ENCODE measurements around the gene CIAO1. TPM values are rescaled to one million over a fixed set of nuclear protein-coding genes. Genes with fewer than 3 reads are reported as not detected.

CIAO1 gene
- total and polyA plus RNA-seq, 2 of the 13 experiments (the other 11 are each of a cell fraction or from before 2014, with no cell fraction given): 99.3 to 120 TPM

- peak; percentile 97 for TF ChIP-seq ZBTB2 (CRISPR knock-in tag; IDR thresholded peaks at IDR 0.05; ENCODE audit: low read depth)
- peak; percentile 94 for TF ChIP-seq POGK (CRISPR knock-in tag; conservative IDR thresholded peaks at IDR 0.05)
- peak; percentile 67; the same call in 1 of the 2 replicates for TF ChIP-seq BRD4 (CRISPR knock-in tag; IDR thresholded peaks at IDR 0.05)
- peak; percentile 76 for TF ChIP-seq PAXIP1 (CRISPR knock-in tag; conservative IDR thresholded peaks at IDR 0.05)
- TF ChIP-seq KDM3A (CRISPR knock-in tag; IDR thresholded peaks at IDR 0.05; ENCODE audit: low read depth): peak; percentile 89
- no peak for TF ChIP-seq FOXP1 (IDR thresholded peaks at IDR 0.05)
- TF ChIP-seq FOXP1 (CRISPR knock-in tag; IDR thresholded peaks at IDR 0.05): peak; percentile 17; the same call in 1 of the 2 replicates
- TF ChIP-seq ZBTB7B (CRISPR knock-in tag; IDR thresholded peaks at IDR 0.05): peak; percentile 54
- TF ChIP-seq CHD2 (IDR thresholded peaks at IDR 0.05; ENCODE audit: low read depth, low read length): peak; percentile 97
- TF ChIP-seq NONO (IDR thresholded peaks at IDR 0.05): no peak
- peak; percentile 95 for TF ChIP-seq NONO (CRISPR knock-in tag; conservative IDR thresholded peaks at IDR 0.05)
- TF ChIP-seq MAFF (IDR thresholded peaks at IDR 0.05; ENCODE audit: low read depth, low read length): no peak; the same call in 1 of the 2 replicates
- 0 out of 2 replicates have a peak, but pooled peaks have one; percentile 51 for TF ChIP-seq EED (CRISPR knock-in tag; IDR thresholded peaks at IDR 0.05)
- TF ChIP-seq CSRNP1 (CRISPR knock-in tag; IDR thresholded peaks at IDR 0.05): peak; percentile 82; the same call in 1 of the 2 replicates
- TF ChIP-seq ZBTB34 (CRISPR knock-in tag; IDR thresholded peaks at IDR 0.05): no peak
- no peak for TF ChIP-seq ZNF562 (CRISPR knock-in tag; IDR thresholded peaks at IDR 0.05; ENCODE audit: borderline replicate concordance)
- no peak for TF ChIP-seq ATM (IDR thresholded peaks at IDR 0.05; ENCODE audit: borderline replicate concordance)
- TF ChIP-seq MXD1 (CRISPR knock-in tag; IDR thresholded peaks at IDR 0.05): peak; percentile 94
Measured at GRCh38 chr2:96265840-96266679, at the start of gene CIAO1, which contains the start of gene TMEM127 (continued).

Measured in HepG2 (cell line).